Inflammatory macrophage treated with lipopolysaccharide for 1 hour (primary cell): Measurements from ENCODE around the gene MAP4K5.
A peak's percentile ranks its signal among the peaks of the same experiment; 100 is the strongest.
"Not testable (repeated sequence)": the region's sequence is repeated elsewhere in the genome, so short reads cannot be mapped to it uniquely, and the experiment has no call there.

Source experiments
- DNase-seq, 2 donors: peaks; one replicate each; pipeline ENCODE4 v3.0.0-alpha.2; 2020 to 2022

The MAP4K5 gene

GRCh38 chr14:50531595-50532501 is 521 bp downstream of the MAP4K5 start:
- DNase-seq = peak in 1 of 2 donors; percentile 16

GRCh38 chr14:50530794-50531365 is 1.5 kb downstream of the MAP4K5 start:
- DNase-seq = no peak

- DNase-seq = no peak
Measured at GRCh38 chr14:50530358-50530757, 2.0 kb downstream of the MAP4K5 start.

- no peak for DNase-seq
Measured at GRCh38 chr14:50529288-50530179, 2.8 kb downstream of the MAP4K5 start.

DNA sequence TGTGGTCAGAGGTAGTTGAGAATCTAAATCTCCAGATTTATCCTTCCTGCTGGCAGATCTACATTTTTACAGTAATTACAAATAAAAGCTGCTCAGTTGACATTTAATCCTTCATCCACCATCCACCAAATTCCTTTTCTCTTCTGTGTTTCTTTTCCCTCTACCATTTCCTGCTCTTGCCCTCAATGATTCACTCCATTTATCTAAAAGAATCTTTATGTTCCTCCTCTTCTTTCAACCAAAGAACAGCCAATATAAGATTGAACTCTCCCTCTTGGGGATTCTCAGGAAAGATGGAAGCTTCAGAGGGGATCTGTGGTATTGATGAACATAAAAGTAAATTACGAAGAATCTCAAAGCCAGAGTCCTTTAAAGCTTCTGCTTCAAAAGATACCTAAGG is 4.4 kb downstream of the MAP4K5 start:
- DNase-seq = no peak

DNA sequence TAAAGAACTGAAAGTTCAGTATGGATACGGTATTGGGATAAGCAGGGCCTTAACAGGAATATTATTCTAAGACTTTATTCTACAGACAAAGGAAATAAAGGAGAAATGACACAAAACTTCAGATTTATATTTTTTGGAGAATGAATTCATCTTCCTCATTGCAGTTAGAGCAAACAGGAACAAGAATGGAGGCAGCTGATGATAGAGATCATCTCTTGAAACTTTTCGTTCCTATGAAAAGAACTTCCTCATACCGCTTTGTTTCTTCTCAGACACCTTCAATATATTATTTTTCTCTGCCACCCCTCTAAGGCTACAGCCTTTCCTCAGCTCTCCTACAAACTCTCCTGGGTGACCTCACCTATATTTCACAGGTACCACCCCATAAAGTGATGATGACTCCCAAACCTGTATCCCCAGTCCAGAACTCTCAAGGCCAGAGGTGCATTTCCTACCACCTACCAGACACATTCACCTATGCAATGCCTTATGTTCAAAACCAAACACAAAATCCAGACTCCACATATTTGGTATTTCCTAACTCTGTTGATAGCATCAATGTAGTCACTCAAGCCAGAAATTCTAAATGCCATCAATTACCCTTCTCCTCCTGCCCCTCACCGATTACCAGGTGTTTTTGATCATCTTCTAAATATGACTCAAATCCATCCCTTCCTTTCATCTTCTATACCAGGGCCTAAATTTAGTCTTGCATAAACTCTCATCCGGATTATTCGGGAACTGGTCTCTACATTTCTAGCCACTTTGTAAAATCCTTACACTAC is 7.4 kb downstream of the MAP4K5 start:
- peak; percentile 22 to 36 for DNase-seq

DNA sequence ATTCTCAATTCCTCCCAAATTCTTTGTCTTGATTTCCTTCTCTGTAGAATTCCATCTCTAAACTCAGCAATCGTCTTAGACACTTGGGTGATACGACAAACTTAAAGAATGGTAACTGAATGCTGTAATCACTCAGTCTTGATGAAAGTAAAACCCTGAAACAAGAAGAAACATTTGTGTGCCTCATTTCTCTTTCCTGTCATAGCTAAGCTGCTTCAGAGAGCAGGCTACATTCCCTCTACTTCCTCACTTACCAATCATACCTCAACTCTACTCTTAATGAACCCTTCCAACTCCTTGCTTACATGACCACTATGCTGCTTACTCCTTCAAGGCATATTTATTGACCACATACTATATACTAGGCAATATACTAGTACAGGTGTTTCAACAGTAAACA is 8.3 kb downstream of the MAP4K5 start:
- peak in 1 of 2 donors; percentile 29 for DNase-seq

- no peak for DNase-seq
Measured at GRCh38 chr14:50523271-50524041, 8.9 kb downstream of the MAP4K5 start.

DNA sequence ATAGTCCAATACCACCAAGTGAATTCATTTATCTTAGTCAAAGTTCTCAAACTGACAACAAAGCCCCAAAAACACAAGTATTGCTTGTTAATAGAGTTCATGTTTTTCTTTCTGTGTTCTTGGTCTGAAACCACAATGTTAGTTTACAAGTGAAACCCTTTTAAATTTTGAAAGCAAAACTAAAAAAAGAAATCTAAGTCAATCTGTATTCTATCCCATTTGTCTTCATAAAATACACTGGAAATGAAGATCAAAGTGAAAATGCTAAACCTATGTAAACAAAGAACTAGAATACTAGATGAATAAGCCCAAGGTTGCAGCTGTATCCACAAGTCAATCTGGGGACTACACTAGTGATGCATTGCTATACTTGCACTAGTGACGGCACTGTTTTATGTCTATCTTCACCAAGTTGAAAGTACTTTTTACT is 10.4 kb downstream of the MAP4K5 start:
- no peak for DNase-seq

DNA sequence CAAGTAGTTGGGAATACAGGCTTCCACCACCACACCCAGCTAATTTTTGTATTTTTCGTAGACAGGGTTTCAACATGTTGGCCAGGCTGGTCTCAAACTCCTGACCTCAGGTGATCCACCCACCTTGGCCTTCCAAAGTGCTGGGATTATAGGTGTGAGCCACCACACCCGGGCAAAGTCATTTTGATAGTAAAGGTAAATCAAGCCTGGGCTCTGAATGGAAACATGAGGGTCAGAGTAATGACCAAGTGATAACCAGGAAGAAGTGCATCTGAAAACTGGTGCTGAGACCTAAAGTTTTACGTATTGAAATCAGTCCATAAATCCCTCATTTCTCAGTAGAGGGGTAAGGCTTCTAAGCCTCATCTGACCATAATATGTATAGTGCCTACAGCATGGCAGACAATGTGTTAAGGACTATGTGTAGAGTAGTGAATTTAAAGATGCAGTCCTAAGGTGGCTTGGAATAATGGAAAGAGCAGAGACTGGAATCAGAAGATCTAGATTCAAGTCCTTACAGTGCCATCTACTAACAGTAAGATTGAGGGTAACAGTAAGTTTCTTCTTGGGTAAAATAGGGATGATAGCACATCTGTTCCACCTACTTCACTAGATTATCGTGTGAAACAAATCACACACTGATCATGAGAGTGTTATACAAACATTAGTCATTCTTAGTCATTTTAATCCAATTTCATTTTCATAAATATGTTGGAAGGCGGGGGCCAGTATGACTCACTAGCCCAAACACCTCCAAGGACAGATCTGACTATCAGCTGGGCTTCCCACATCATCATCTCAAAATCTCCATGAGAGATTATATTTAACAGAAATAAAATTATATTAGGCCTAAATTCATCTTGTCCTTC is 11.2 kb downstream of the MAP4K5 start:
- DNase-seq = peak; percentile 33 to 76

- DNase-seq = no peak
Measured at GRCh38 chr14:50516091-50516490, 16.3 kb downstream of the MAP4K5 start.

GRCh38 chr14:50512463-50512862 is 19.9 kb downstream of the MAP4K5 start:
- no peak for DNase-seq

- DNase-seq = no peak
Measured at GRCh38 chr14:50510157-50510556, 22.2 kb downstream of the MAP4K5 start.

- DNase-seq = not testable (repeated sequence)
Measured at GRCh38 chr14:50507078-50507477, 25.3 kb downstream of the MAP4K5 start.

DNA sequence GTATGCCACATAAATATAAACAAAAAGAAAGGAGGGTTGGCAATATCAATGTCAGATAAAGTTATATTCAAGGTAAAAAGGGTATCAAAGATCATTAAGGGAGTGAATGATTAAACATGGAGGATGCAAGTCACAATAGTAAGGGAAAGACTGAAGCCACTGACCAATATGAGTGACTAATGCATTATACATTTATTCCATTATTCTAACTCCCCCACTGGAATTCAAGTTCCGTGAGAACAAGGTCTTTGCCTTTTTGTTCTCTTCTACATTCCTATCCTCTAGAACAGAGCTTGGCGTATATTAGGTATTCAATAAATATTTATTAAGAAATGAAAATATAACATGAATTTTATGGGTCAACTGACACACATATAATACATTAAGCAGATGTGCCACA is 30.7 kb downstream of the MAP4K5 start:
- no peak for DNase-seq

DNA sequence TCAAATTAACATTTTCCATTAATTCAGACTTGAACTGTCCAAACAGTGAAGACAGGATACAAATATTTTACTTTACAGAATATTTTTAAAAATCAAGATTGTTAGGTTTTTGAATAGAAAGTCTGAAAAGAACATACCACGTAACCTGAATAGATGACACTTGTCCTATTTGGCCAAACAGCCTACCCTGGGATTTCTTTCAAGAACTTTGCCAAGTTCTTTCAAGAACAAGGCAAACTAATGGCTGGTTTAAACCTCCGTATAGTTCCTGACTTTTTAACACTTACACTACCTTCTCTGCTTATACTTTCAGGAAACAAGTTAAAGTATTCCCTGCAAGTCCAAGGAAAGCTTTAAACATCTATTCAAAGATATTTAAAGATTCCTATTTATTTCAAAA is 35.0 kb downstream of the MAP4K5 start:
- DNase-seq = no peak

DNA sequence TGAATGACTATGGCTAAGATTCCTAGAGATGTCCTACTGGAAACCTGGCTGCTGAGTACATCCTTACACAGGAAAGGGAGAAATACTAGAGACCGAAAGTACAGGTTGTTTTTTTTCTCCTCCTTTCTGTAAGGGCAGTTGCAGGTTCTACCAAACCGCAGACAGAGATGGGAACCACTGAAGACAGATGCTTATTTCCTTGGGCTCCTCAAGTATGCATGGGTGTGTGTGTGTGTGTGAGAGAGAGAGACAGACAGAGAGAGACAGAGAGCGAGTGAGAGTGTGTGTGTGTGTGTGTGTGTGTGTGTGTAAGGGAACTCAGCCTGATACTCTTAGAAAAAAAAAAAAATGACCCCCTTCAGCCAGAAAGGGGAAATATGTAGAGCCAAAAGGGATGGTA is 42.5 kb downstream of the MAP4K5 start:
- no peak for DNase-seq

DNA sequence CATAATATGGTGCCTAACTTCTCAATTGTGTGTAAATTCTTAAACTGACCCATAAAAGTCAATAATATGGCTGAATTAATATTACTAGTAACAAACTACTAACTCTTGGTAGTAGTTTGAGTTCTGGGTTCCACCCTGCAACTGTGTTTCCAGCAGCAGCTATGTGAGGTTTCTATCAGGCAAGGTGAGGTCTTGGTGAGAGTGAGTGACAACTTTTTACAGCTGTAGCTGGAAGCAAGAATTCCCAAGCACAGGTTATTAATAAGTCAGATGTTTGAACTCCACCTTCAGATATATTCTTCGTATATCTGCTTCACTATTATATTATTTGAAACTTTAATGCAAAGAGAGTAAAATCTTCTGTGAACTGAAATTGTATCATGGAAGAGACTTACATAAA is 43.8 kb downstream of the MAP4K5 start:
- DNase-seq = no peak

DNA sequence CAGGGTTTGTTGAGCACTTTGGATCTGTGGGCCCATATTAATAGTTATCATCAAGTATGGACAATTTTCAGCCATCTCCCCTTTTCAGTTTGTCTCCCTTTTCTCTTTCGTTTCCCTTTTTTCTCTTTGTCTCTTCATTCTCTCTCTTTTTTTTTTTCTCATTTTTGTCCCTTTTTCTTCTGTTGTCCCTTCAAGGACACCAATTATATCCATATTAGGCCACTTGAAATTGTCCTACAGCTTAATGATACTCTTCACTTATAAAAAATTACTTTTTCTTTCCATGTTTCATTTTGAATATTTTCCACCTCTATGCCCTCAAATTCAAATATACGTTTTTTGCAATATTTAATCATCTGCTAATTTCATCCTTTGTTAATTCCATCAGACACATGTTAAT is 53.3 kb downstream of the MAP4K5 start:
- DNase-seq = no peak

GRCh38 chr14:50477760-50478159 is 54.6 kb downstream of the MAP4K5 start:
- no peak for DNase-seq

GRCh38 chr14:50476134-50476533 is 56.2 kb downstream of the MAP4K5 start:
- no peak for DNase-seq
